HG02571 (cell line): ENCODE data around the gene MEGF9.

Source experiments
- ATAC-seq: cut with Tn5 transposase; IDR thresholded peaks from one replicate; pipeline ENCODE4 v1.9.1; 2021; ENCODE audit warnings: mild to moderate bottlenecking, moderate library complexity; ENCODE audit not compliant: unreplicated experiment

The MEGF9 gene

DNA sequence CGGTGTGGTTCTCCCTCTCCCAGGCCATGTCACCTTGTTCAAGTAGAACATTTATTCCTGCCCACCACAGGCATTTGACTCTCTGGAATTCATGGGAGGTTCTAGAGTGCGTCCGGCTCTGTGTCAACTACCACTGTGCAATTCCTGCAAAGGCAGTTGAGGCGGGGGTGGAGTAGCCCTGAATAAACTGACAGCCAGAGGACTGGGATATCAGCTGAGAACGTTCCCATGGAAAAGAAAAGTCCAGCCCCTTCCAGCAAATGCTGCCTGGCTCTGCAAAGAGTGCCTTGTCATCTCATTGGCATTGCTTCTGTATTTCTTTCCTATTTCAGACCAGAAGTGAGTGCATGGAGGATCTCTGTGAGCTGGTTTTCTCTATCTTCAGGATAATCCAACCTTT lies 18.9 kb upstream of the MEGF9 start:
- ATAC-seq = no peak

GRCh38 chr9:120730654-120731514 lies 16.6 kb upstream of the MEGF9 start:
- no peak for ATAC-seq

DNA sequence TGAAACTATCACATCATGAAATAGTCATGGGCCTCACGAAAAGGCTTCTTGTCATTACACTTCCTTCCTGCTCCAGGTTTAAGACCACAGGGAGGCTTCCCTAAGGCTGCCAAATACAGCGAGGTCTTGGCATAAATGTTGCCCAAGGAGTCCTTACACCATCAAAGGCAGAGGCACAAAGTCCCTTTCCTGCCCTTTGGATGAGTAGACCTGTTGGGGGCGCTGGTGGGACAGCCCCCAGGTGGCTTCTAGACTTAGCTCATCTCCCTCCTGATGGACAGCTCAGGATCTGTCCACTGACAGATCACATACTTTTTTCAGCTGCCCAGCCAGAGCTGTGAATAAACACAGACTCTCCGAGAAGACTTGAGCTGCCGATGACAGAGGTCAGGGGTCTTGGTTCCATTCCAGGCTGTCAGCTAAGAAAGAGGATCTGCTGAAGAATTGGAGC lies 15.5 kb upstream of the MEGF9 start:
- no peak for ATAC-seq

GRCh38 chr9:120726484-120726883 lies 12.2 kb upstream of the MEGF9 start:
- ATAC-seq = no peak

DNA sequence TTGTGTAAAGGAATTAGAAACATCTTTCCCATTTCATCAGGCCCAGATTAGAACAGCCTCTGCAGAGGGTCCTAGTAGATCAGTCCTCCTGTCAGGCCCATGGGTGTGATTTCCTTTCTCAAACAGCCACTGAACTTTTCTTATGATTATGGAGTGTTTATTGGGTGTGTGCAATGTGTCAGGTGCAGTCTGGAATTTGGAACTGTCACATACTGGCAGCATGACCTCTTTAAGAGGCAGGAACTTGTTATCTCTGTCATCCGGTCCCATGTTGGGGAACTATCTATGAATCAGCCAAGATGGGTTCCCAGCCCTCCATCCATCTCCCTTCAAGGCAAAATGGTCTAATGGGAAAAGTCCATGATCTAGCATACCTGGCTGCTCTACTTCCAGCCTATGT lies 11.6 kb upstream of the MEGF9 start:
- ATAC-seq = no peak

GRCh38 chr9:120724757-120725400 lies 10.6 kb upstream of the MEGF9 start:
- no peak for ATAC-seq

- ATAC-seq = no peak
Measured at GRCh38 chr9:120723565-120723964, 9.3 kb upstream of the MEGF9 start.

DNA sequence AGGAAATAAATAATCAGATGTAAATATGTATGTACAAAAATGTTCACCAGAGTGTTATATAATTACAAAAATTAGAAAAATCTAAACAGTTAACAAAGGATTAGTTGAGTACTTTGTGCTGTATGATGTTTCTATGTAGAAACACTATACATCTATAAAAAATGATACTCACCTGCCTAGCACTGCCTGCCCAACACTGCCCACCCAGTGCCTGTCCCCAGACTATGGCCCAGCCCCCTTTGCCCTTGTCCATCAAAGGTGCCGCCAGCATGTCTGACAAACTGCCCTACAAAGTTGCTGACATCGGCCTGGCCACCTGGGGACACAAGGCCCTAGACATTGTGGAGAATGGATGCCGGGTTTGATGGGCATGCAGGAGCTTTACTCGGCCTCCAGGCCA lies 6.1 kb upstream of the MEGF9 start:
- ATAC-seq = no peak

- no peak for ATAC-seq
Measured at GRCh38 chr9:120718316-120718715, 4.0 kb upstream of the MEGF9 start.

- no peak for ATAC-seq
Measured at GRCh38 chr9:120717176-120717575, 2.9 kb upstream of the MEGF9 start.

DNA sequence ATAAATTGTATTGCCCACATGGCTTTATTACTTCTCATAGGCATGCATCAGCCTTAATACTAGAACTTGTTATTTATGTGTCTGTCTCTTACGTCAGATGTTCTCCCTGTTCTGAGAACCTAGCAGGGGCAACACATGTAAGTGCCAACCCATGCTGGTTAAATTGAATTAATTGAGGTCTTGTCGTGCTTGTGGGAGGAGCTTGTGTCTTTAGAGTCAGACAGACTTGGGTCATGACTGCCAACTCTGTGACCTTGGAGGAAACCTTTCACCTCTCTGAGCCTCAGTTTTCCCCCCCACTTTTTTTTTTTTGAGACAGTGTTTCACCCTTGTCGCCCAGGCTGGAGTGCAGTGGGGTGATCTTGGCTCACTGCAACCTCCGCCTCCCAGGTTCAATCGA lies 2.2 kb upstream of the MEGF9 start:
- no peak for ATAC-seq

DNA sequence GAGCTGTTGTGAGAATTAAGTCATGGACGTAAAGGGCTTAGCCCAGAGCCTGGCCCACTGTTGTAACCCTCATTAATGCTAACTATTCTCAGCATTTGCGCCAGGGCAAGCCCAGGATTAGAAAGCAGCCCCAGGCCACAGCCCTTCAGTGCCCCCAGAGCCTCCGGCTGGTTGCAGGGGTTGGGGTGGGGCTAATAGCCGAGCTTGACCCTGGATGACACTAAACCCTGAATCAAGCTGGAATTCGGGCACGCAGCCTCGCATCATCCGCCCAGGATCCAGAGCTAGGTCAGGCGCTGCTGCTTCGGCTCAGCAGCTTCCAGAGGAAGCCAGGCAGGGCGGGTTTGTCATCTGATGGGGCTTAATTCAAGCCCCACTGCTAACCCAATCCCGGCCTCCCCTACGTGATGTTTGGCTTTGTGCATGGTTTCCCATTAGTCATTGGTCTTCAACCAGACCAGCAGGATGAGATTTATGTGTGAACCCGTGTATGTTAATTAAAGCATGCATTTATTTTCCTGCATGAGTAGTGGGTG lies 1.2 kb upstream of the MEGF9 start:
- ATAC-seq = no peak

GRCh38 chr9:120714846-120715388 lies 647 bp upstream of the MEGF9 start:
- peak; percentile 14 for ATAC-seq

DNA sequence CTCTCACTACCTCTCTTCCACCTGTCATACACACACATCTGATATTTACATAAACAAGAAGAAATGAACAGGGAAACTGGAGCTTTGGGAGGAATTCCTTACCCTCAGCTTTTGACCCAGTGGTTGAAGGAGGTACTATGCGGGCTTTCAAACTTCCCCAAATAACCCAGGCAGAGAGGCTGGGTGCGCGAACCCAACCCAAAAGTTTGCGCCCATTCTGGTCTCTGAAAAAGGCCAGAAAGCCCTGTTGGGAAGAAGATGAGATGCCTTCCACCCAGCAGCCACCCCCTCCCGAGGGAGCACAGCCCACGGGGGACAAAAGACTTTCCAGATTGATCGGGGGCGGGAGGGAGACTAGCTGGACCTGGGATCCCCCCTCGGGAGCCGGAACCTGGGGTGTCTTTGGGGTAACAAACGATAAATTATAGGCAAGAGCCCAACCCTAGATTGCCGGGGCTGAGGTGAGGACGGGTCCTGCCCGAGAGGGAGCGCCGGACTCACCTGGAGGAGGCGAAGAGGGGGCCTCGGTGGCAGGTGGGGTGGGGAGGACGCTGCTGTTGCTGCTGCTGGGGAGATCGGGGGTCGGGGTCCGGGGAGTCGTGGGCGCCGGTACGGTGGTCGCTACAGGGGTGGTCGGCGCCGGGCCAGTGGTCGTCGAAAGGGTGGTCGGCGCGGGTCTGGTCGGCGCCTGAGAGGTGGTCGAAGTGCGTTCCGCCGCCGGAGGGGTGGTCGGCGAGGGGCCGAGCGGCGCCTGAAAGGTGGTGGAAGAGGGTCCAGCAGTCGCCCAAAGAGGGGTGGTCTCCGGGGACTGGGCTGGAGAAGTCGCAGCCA lies 798 bp downstream of the MEGF9 start:
- no peak for ATAC-seq

- no peak for ATAC-seq
Measured at GRCh38 chr9:120712539-120713031, 1.7 kb downstream of the MEGF9 start.

GRCh38 chr9:120711841-120712538 lies 2.3 kb downstream of the MEGF9 start:
- no peak for ATAC-seq

- no peak for ATAC-seq
Measured at GRCh38 chr9:120711354-120711753, 2.9 kb downstream of the MEGF9 start.

DNA sequence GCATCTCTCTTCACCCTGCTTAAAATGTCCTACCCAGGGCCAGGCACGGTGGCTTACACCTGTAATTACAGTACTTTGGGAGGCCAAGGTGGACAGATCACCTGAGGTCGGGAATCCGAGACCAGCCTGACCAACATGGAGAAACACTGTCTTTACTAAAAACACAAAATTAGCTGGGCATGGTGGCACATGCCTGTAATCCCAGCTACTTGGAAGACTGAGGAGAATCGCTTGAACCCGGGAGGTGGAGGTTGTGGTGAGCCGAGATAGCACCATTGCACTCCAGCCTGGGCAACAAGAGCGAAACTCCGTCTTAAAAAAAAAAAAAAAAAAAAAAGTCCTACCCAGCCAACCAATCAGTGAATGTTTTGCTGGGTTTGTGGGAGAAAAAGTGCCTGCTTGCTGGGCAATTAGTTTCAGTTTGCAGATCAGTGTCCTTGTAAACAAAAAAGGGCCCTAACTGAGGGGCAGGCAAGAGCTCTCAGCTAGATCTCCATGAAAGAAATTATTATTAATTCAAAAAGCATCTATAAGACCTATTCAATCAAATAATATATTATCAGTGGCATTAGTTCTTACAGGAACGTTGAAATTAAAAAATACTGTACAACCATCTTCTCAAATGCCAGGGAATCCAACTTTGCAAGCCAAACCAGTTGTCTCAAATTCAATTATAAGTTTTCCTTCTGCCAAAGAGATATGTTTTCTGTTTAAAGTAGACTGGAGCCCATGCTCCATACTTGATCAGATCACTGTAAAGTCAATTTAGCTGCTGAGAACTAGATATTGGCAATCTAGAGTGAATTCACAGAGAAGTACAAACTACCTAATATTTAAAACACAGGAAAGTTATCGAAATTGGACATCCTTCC lies 3.9 kb downstream of the MEGF9 start:
- no peak for ATAC-seq

DNA sequence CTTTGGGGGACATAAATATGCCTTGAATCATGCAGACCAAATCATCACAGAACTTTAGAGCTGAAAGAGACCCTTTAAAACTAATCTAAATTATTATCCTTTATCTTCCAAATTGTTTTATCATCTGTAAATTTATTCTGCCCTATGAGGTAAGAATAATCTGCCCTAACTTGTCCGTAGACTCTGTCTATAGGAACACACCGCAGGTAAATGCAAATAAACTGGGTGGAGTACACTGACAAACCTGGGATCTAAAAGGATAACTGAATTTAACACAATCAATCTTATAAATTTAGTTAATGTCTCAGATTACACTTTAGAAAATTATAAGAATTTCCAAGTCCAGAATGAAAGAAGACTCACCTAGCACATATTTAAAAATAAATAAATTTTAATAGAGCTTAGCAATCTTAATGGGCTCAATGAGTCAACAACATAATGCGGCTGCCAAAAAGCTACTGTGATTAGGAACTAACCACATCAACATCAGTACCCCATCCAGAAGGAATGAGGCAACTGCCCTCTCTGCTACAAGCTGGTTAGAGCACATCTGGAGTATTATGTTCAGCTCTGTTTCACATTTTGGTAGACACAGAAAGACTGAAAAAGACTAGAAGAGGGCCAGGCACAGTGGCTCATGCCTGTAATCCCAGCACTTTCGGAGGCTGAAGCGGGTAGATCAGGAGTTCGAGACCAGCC lies 5.6 kb downstream of the MEGF9 start:
- no peak for ATAC-seq
